GM19397 (cell line): ENCODE results near the gene TSHR.
"Not testable (repeated sequence)": the region's sequence is repeated elsewhere in the genome, so short reads cannot be mapped to it uniquely, and the experiment has no call there.

Source experiments
- ATAC-seq: cut with Tn5 transposase; IDR thresholded peaks from one replicate; pipeline ENCODE4 v1.9.1; 2021; ENCODE audit warnings: mild to moderate bottlenecking, moderate library complexity; ENCODE audit not compliant: unreplicated experiment

Gene TSHR

DNA sequence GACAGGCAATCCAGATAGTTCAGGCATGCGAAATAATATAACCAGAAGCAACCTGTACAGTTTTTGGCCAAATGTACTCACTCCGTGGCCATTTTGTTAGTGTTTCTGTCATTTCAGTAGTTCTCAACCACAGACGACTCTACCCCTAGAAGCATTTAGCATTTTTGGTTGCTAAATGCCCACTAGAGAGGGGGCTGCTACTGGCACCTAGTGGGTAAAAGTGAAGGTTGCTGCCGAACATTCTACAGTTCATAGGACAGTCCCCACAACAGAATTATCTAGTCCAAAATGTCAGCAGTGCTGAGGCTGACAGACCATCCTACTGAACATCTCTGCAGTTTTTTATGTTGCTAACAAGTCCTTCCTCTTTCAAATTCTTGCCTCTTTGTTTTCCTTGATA is 107.4 kb downstream of the TSHR start:
- no peak for ATAC-seq

DNA sequence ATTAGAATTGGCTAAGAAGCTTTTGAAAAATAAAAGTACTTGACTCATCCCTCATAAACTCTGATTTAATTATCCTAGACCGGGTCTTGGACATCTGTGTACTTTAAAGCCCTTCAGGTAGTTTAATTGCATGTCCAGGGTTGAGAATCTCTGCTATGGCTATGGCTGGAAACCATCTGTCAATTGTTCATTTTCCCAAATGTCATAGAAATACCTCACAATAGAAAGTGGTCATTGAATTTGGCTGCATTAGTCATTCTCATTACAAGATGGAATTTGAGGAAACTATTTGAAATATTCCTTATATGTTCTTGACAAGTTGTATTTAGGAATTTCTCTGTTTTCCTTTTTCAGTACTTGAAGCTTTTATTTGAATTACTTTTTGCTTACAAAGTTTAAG is 111.3 kb downstream of the TSHR start:
- ATAC-seq = no peak

DNA sequence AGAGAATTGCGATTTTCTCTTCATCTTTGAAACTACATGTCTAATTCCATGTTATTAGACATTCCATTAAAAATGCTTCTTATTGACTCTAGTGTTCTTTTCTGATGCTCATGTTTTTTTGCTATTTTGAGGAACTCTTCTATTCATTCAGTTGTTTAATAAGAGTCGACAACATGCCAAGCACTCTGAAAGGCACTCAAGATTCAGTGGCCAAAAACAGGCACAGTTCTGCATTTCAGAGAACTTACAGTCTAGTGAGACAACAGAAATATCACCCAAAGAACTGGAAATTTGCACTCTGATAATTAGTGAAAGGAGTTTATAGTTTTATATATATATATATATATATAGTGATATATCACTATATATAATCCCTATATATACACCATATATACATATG is 111.7 kb downstream of the TSHR start:
- no peak for ATAC-seq

DNA sequence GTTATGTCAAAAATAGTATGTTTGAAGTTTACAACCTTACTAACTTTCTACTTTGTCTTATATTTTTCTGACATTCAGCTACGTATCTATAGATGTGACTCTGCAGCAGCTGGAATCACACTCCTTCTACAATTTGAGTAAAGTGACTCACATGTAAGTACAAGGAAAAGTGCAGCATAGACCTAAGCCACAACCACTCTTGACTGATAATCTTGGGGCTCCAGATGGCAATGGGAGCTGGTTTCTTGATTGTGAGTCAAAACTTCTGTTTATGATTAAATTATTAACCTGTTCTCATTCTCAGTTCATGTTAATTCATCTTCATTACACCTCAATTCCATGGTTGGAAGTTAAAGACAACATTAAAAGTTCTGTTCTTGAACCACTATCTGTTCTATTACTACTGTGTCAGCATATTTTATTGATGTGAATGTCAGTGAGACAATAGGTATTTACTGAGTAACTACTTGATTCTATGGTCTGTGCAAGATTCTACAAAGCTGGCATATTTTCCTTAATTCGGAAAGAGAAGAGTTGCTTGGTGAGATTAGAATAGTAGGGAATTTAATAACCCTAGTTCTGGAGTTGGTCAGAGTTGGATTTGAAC is 112.9 kb downstream of the TSHR start:
- no peak for ATAC-seq

DNA sequence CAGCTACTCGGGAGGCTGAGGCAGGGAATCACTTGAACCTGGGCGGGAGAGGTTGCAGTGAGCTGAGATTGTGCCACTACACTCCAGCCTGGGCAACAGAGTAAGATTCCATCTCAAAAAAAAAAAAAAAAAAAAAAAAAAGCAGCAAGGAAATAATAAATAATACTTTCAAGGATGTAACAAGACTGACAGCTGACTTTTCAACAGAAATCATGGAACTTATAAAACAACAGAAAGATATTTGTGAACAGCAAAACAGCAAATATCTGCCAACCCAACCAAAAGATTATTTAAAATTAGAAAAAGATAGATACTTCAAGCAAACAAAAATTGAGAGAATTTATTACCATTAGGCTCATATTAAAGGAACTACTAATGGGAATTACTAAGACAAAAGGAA is 115.1 kb downstream of the TSHR start:
- ATAC-seq = no peak

DNA sequence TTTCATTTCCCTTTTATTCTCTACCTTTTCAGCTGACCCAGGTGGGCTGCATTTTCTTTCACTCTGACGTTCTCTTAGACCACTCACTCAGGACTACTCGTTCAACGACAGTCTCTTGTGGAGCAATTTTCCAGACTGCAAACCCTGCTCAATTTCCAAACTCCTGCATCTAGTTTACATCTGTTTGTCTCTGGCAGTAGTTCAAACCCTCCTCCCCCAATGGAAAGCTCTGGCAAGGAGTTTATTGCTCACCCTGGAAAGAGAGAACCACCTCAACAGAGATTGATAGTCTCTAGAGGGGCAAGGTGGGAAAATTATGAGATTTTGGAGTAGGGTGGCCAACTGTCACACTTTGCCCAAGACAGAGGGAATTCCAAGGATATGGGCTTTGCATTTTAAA is 130.2 kb downstream of the TSHR start:
- no peak for ATAC-seq

DNA sequence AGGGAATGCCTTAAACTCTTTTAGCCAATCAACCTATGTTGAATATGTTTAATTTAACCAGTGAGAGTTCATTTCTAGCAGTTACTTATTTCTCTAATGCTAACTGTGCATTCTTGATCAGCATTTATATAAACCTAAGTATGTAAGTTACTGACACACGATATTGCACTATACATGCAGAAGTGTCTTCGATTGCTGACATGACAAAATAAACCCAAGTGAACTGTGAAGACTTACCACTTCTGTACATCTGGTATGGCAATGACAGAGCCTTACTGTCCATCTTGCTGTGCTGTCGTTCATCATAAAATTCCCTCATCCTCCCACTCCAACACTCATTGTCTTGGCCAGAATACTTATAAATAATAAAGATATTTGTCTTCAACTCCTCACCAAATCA is 131.8 kb downstream of the TSHR start:
- no peak for ATAC-seq

DNA sequence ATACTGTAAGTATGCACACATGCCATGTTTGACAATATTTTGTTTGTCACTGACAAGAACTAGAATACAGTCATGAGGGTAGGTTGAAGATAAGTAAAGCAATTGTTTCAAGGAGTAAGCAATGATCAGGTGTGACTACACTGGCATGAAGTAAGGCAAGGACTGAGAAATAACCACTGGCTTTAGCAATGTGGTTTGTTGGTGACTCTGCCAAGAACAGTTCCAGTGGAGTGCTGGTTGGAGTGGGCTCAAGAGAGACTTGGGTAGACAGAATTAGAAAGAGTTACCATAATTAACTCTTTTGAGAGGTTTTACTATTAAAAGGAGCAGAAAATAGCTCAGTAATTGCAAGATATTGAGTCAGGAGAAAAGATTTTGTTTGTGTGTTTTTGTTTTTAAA is 135.7 kb downstream of the TSHR start:
- ATAC-seq = no peak

DNA sequence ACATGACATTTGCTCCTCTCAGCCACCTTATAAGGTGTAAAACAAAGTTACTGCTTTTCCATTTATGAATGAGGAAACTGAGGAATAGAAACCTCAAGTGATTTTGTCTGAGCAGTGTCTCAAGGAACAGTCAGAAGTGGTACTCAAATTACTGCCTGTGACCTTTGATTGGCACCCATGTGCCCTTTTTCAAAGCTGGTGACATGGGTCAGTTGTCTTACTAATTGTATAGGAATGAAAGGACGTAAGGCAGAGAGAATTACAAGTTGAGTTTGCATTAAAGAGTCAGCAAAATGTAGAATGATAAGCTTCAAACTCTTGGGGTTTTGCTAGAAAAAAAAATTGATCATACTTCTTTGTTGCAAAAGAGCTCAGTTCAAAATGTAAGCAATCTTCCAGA is 136.2 kb downstream of the TSHR start:
- ATAC-seq = no peak

DNA sequence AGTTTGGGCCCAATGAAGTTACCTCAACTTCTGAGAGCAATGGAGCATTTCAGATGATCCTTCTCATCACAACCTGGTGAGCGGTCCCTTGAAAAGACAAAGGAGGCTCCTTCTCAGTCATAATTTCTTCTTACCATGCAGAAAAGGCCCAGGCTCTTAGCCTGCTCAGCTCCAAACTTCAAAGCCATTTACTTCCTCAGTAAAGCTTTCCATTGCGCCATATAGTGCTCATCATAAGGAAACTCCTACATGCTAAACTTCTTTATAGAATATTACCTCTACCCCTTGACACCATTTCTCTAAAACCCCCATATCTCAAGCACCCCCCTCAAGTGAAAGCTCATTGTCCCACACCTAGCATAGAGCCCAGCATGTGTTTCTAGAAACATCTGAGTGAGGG is 138.2 kb downstream of the TSHR start:
- no peak for ATAC-seq

DNA sequence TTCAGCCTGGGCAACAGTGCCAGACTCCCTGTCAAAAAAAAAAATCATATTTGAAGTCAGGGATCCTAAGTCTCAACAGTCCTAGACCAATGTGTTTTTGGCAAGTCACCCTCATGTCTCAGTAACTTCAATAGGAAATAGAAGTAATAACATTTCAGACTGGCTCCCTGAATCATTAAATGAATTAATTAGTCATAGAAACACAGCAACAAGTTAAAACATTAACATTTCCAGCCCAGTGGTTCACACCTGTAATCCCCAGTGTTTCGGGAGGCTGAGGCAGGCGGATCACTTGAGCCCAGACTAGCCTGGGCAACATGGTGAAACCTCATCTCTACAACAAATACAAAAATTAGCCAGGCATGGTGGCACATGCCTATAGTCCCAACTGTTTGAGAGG is 140.1 kb downstream of the TSHR start:
- no peak for ATAC-seq

DNA sequence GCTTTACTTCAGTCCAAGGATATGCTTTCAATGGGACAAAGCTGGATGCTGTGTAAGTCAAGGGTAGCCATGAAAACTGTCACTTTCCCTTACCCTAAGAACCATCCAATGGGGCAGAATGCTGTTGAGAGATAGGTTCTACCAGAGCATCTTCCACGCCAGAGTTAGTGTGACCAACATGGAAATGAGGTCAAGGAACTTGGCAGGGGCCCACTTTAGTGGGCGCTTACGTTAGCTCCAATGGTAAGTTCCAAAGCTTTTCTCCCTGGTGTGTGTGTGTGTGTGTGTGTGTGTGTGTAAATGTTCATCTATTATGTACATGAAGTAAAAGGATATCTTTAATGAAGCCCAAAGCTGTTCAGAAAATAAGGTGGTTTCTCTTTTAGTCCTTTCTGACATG is 141.2 kb downstream of the TSHR start:
- ATAC-seq = no peak

DNA sequence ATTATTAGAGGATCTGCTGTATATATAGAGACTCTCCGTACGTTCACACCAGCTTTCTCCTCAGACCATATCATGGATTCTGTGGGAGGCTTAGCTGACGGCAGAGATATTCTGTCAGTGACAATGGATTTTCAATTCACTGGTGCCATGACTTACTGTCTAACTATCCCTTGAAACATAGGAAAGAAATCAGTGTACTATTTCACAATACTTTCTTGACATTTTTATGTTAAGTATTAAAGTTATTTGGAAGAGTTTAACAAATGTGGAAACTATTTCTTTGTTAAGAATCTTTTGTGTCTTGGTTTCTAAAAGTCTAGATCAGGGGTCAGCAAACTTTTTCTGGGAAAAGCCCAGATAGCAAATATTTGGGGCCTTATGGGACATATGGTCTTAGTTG is 146.8 kb downstream of the TSHR start:
- no peak for ATAC-seq

DNA sequence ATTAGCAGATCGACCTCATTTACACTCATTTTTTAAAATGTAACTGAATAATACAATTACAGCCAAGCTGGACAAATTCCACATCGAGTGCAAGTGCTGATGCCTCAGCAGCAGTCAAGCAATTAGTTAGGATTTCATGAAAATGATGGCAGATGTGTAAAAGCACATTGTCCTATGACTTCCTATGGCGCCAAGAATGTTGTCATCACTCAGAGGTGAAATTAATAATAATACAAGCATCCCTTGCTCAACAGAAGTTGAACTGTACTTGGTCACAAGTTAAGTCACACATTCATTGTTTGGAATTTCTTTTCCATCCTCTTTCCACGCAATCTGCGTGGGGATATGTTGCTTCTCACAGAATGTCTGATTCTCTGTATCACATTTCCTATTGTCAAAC is 148.0 kb downstream of the TSHR start:
- ATAC-seq = no peak

DNA sequence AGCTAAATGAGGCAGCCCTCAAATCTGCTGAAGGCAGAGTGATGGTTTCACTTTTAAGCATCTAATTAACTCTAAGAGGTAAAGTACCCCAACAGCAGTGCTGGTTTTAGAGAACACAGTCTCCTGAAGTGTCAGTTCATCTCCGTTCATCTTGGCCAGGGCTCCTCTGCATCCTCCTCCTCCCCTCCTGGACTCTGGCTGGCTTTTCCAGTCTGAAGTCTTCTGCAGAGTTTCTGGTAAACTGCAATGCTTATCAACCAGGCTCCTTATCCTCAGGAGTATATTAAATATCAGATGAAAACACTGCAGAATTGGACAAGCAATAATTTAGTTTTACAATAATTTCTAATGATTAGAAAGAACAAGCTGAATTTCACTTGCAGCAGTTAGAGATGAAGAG is 150.0 kb downstream of the TSHR start:
- ATAC-seq = no peak

DNA sequence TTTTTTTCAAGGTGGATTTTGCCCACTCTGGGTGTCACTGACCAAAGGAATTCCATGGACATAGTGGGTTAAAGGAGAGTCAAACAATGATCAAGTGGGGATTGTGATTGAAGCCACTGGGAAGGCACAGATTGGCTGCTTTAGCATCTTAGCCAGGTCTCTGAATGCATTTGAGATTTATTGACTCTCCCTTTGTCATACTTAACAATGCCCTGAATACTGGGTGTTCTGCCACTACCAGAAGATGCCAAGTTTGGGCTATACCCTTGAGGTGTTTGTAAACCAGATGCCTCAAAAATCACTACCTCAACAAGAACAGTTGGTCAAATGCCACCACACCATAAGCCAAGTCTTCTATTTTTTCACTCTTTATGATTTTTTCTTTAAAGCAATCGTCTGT is 150.5 kb downstream of the TSHR start:
- no peak for ATAC-seq

DNA sequence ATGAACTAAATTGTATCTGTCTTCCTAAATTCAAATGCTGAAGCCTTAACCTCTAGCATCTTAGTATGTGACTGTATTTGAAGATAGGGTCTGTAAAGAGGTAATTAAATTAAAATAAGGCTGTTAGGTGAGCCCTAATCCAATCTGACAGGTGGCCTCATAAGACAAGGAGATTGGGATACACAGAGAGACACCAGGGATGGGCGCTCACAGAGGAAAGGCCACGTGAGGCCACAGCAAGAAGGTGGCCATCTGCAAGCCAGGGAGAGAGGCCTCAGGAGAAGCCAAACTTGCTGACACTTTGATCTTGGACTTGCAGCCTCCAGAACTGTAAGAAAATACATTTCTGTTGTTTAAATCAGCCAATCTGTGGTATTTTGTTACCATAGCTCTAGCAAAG is 154.8 kb downstream of the TSHR start:
- ATAC-seq = no peak

DNA sequence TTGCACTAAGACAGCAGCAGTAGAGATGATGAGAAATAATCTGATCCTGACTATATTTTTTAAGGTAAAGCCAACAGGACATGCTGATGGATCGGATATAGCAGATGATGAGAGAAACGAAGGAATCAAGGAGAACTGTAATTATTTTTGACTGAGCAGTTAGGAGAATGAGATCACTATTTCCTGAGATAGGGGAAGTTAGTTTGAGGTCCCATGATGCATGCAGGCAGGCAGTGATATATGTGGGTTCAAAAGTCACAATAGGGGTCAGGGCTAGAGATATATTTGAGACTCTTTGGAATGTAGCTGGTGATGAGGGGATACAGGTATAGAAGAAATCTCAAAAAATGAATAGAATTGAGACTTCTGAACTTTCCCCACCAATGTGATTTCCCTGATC is 157.8 kb downstream of the TSHR start:
- ATAC-seq = no peak

DNA sequence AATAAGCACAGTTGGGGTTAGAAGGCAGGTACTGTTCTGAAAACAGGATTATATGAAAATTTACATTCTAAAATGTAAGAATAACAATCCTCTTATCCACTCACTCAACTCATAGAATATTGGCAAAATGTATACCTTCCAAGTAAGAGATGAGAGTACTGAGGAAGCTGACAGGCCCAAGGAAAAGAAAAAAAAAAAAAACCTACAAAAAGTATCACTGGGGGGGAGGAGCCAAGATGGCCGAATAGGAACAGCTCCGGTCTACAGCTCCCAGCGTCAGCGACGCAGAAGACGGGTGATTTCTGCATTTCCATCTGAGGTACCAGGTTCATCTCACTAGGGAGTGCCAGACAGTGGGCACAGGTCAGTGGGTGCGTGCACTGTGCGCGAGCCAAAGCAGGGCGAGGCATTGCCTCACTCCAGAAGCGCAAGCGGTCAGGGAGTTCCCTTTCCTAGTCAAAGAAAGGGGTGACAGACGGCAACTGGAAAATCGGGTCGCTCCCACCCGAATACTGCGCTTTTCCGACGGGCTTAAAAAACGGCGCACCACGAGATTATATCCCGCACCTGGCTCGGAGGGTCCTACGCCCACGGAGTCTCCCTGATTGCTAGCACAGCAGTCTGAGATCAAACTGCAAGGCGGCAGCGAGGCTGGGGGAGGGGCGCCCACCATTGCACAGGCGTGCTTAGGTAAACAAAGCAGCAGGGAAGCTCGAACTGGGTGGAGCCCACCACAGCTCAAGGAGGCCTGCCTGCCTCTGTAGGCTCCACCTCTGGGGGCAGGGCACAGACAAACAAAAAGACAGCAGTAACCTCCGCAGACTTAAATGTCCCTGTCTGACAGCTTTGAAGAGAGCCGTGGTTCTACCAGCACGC is 158.8 kb downstream of the TSHR start:
- not testable (repeated sequence) for ATAC-seq

DNA sequence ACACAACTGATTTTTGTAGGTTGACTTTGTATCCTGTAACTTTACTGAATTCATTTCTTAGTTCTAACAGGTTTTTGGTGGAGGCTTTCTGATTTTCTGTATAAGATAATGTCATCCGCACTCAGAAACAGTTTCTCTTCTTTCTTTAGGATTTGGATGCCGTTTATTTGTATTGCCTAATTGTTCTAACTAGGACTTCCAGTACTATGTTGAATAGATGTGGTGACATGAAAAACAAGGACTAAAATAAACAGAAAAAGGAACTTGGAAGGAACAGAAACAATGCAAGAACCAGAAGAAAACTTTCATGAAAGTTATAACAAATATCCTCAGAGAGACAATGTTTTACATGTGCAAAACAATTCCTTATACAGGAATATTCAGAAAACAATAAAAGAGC is 165.1 kb downstream of the TSHR start:
- no peak for ATAC-seq

DNA sequence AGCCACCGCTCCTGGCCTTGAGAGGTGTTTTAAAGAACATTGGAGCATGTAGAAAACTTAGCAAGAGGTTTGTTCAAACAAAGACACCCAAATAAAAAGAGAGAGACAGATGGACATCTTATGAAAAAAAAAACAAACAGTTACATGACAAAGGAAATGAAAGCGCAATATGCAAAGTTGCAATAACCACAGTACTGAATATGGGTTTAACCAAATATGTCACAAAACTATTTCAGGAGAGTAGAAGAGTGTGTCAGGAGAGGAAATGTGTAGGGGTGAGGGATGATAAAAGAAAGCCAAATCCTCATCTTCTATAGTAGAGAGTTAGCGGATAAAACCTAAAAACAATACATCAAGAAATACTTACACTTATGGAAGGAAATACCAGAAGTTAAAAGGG is 166.9 kb downstream of the TSHR start:
- ATAC-seq = peak; percentile 95

DNA sequence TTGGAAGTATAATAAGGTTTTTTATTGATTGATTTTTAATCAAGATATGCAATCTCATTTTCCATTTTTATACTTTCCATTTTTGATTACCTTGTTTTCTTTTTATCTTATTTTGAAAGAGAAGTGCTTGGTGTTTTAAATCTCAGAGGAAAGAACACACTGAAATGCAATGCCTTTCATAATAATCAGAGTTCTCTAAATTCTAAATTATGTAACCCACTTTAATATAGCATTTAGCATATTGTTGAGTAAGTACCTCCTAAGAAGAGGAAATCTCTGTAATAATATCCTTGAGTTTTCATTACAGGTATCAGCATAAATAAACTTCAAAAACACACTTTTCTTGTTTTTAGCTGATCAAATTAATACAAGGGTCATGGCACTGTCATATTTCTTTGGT is 168.4 kb downstream of the TSHR start:
- ATAC-seq = no peak

DNA sequence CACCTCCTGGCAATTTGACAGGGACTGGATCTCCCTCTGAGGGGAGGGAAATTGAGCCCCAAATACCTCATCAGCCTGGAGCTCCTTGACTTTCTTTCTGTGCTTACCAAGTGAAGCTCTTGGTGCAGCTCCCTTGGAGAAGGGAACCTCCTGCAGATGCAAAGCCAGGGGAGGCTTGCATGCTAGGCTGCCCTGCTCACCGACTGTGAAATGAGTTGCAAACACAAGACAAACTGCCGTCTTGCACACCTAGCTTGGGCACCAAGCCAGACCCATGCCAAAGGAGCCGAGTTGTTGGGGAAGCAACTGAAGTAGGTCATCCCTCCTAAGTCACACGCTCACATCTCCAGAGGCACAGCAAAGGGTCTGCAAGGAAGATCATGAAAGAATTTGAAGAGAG is 170.1 kb downstream of the TSHR start:
- peak; percentile 48 for ATAC-seq
